ENCODE data around the gene PRELID3B.

The PRELID3B gene

GRCh38 chr20:58987790-58988564, 54.6 kb downstream of the PRELID3B start:
- no peak for DNase-seq
- Histone ChIP-seq H3K4me3 (ENCODE audit: low read depth, low read length) (no peak overlapping the region), H3K27me3 (replicated peaks) (no peaks in the 10 kb centered on the region), H3K27ac (no peak overlapping the region), H3K36me3 (replicated peaks) (peaks cover 58% of the 10 kb centered on the region)
- in situ Hi-C loops (cut with HindIII; ENCODE audit: low pct_ligation_motif_present, low sequenced_read_pairs), result no loop called here
- no peak for TF ChIP-seq CTCF (IDR thresholded peaks at IDR 0.05; ENCODE audit: low read depth, low read length, missing control alignments)

GRCh38 chr20:58986968-58987517, 55.5 kb downstream of the PRELID3B start:
- no peak overlapping the region for H3K4me3 ChIP-seq (ENCODE audit: low read depth, low read length)
- H3K27ac ChIP-seq, result no peak overlapping the region
- TF ChIP-seq CTCF (IDR thresholded peaks at IDR 0.05; ENCODE audit: low read depth, low read length, missing control alignments), result no peak
- no peak for DNase-seq
- H3K36me3 ChIP-seq (replicated peaks), result peaks cover 52% of the 10 kb centered on the region
- in situ Hi-C loops (cut with HindIII; ENCODE audit: low pct_ligation_motif_present, low sequenced_read_pairs), result no loop called here
- no peaks in the 10 kb centered on the region for H3K27me3 ChIP-seq (replicated peaks)

- DNase-seq, result no peak
- in situ Hi-C loops (cut with HindIII; ENCODE audit: low pct_ligation_motif_present, low sequenced_read_pairs), result no loop called here
- Histone ChIP-seq H3K4me3 (ENCODE audit: low read depth, low read length) (no peak overlapping the region), H3K36me3 (replicated peaks) (peaks cover 46% of the 10 kb centered on the region), H3K27me3 (replicated peaks) (no peaks in the 10 kb centered on the region), H3K27ac (no peak overlapping the region)
- no peak for TF ChIP-seq CTCF (IDR thresholded peaks at IDR 0.05; ENCODE audit: low read depth, low read length, missing control alignments)
Observed at GRCh38 chr20:58986286-58986967, 56.2 kb downstream of the PRELID3B start.

- H3K27me3 ChIP-seq (replicated peaks), result no peaks in the 10 kb centered on the region
- H3K27ac ChIP-seq, result no peak overlapping the region
- no peak overlapping the region for H3K4me3 ChIP-seq (ENCODE audit: low read depth, low read length)
- no peak for DNase-seq
- H3K36me3 ChIP-seq (replicated peaks), result peaks cover 38% of the 10 kb centered on the region
- no peak for TF ChIP-seq CTCF (IDR thresholded peaks at IDR 0.05; ENCODE audit: low read depth, low read length, missing control alignments)
- in situ Hi-C loops (cut with HindIII; ENCODE audit: low pct_ligation_motif_present, low sequenced_read_pairs), result no loop called here
Observed at GRCh38 chr20:58985656-58986055, 56.9 kb downstream of the PRELID3B start.

GRCh38 chr20:58984691-58985090, 57.9 kb downstream of the PRELID3B start:
- in situ Hi-C loops (cut with HindIII; ENCODE audit: low pct_ligation_motif_present, low sequenced_read_pairs), result no loop called here
- peaks cover 28% of the 10 kb centered on the region for H3K36me3 ChIP-seq (replicated peaks)
- no peak overlapping the region for H3K4me3 ChIP-seq (ENCODE audit: low read depth, low read length)
- no peak for DNase-seq
- no peaks in the 10 kb centered on the region for H3K27me3 ChIP-seq (replicated peaks)
- no peak for TF ChIP-seq CTCF (IDR thresholded peaks at IDR 0.05; ENCODE audit: low read depth, low read length, missing control alignments)
- H3K27ac ChIP-seq, result no peak overlapping the region

Measured in brain microvascular endothelial cell (primary cell).